Measurements from ENCODE around the gene CA14. TPM values are rescaled to one million over a fixed set of nuclear protein-coding genes. Genes with fewer than 3 reads are reported as not detected.

CA14 gene
- total RNA-seq, 1 experiment from 2014 or later = 35.3 TPM

DNA sequence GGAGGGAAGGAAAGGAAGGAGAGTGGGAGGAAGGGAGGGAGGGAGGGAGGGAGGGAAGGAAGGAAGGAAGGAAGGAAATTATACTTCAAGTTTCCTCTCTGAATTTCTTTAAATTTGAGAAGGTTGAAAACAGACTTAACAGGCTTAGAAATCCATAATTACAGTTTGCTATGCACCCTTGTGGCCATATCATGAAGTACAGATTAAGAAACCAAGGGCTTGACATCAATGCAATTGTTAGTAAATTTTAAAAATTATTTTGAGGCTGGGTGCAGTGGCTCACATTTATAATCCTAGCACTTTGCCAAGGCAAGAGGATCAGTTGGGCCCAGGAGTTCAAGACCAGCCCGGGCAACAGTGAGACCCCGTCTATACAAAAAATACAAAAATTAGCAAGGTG lies 36.0 kb upstream of the CA14 start:
- CTCF ChIA-PET = no interaction called here
- Mint-ChIP-seq H3K27me3 (ENCODE audit: low read depth) (no peaks in the 10 kb centered on the region), H3K36me3 (peaks cover 47% of the 10 kb centered on the region), H3K27ac (no peak overlapping the region), H3K4me1 (no peaks in the 10 kb centered on the region), H3K4me3 (no peak overlapping the region), H3K9me3 (no peaks in the 10 kb centered on the region)
- TF ChIP-seq, protein P1, sequence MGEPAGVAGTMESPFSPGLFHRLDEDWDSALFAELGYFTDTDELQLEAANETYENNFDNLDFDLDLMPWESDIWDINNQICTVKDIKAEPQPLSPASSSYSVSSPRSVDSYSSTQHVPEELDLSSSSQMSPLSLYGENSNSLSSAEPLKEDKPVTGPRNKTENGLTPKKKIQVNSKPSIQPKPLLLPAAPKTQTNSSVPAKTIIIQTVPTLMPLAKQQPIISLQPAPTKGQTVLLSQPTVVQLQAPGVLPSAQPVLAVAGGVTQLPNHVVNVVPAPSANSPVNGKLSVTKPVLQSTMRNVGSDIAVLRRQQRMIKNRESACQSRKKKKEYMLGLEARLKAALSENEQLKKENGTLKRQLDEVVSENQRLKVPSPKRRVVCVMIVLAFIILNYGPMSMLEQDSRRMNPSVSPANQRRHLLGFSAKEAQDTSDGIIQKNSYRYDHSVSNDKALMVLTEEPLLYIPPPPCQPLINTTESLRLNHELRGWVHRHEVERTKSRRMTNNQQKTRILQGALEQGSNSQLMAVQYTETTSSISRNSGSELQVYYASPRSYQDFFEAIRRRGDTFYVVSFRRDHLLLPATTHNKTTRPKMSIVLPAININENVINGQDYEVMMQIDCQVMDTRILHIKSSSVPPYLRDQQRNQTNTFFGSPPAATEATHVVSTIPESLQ (CRISPR knock-in tag; IDR thresholded peaks at IDR 0.05) = no peak
- TF ChIP-seq FOXJ3 (CRISPR knock-in tag; IDR thresholded peaks at IDR 0.05; ENCODE audit: borderline replicate concordance) = no peak
- TF ChIP-seq, protein P2, sequence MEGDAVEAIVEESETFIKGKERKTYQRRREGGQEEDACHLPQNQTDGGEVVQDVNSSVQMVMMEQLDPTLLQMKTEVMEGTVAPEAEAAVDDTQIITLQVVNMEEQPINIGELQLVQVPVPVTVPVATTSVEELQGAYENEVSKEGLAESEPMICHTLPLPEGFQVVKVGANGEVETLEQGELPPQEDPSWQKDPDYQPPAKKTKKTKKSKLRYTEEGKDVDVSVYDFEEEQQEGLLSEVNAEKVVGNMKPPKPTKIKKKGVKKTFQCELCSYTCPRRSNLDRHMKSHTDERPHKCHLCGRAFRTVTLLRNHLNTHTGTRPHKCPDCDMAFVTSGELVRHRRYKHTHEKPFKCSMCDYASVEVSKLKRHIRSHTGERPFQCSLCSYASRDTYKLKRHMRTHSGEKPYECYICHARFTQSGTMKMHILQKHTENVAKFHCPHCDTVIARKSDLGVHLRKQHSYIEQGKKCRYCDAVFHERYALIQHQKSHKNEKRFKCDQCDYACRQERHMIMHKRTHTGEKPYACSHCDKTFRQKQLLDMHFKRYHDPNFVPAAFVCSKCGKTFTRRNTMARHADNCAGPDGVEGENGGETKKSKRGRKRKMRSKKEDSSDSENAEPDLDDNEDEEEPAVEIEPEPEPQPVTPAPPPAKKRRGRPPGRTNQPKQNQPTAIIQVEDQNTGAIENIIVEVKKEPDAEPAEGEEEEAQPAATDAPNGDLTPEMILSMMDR (IDR thresholded peaks at IDR 0.05) = peak; percentile 19; the same call in 1 of the 2 replicates
- TF ChIP-seq ATF1 (CRISPR knock-in tag; IDR thresholded peaks at IDR 0.05) = no peak
- TF ChIP-seq, protein P3, sequence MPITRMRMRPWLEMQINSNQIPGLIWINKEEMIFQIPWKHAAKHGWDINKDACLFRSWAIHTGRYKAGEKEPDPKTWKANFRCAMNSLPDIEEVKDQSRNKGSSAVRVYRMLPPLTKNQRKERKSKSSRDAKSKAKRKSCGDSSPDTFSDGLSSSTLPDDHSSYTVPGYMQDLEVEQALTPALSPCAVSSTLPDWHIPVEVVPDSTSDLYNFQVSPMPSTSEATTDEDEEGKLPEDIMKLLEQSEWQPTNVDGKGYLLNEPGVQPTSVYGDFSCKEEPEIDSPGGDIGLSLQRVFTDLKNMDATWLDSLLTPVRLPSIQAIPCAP (CRISPR knock-in tag; IDR thresholded peaks at IDR 0.05) = no peak
- TF ChIP-seq, protein P4, sequence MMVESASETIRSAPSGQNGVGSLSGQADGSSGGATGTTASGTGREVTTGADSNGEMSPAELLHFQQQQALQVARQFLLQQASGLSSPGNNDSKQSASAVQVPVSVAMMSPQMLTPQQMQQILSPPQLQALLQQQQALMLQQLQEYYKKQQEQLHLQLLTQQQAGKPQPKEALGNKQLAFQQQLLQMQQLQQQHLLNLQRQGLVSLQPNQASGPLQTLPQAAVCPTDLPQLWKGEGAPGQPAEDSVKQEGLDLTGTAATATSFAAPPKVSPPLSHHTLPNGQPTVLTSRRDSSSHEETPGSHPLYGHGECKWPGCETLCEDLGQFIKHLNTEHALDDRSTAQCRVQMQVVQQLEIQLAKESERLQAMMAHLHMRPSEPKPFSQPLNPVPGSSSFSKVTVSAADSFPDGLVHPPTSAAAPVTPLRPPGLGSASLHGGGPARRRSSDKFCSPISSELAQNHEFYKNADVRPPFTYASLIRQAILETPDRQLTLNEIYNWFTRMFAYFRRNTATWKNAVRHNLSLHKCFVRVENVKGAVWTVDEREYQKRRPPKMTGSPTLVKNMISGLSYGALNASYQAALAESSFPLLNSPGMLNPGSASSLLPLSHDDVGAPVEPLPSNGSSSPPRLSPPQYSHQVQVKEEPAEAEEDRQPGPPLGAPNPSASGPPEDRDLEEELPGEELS (CRISPR knock-in tag; IDR thresholded peaks at IDR 0.05) = no peak
- no peak for TF ChIP-seq RORB (CRISPR knock-in tag; IDR thresholded peaks at IDR 0.05)
- ATAC-seq (no peak), DNase-seq (ENCODE audit: low spot score) (no peak)
- POLR2A ChIA-PET = interaction anchor here (0.6 kb wide), 1 partner anchor 116 kb away, joined by 4 read pairs; no protein-coding TSS in a partner anchor

DNA sequence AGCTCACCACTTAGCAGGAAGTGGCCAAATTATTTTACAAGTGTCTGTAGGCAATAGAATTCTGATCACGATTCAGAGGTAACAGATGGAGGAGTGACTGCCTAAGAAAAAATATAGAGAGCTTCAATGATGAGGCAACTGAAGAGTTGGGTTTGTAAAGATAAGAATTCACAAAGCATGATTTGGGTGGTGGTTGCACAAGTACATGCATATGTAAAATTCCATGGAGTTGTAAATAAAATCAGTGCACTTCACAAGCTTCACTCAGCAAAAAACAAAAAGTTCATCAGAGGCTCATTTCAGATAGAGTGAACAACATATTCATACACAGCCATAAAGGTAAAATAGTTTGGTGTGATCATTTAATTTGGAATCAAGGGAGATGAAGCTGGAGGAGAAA lies 32.6 kb upstream of the CA14 start:
- DNase-seq (ENCODE audit: low spot score) (no peak), ATAC-seq (no peak)
- Mint-ChIP-seq H3K9me3 (no peaks in the 10 kb centered on the region), H3K36me3 (peaks cover 61% of the 10 kb centered on the region), H3K27ac (no peak overlapping the region), H3K4me1 (no peaks in the 10 kb centered on the region), H3K27me3 (ENCODE audit: low read depth) (no peaks in the 10 kb centered on the region), H3K4me3 (no peak overlapping the region)
- TF ChIP-seq SMAD3 (CRISPR knock-in tag; IDR thresholded peaks at IDR 0.05; ENCODE audit: borderline replicate concordance) (no peak), NR3C1 (CRISPR knock-in tag; conservative IDR thresholded peaks at IDR 0.05; ENCODE audit: low read depth) (no peak)
- ChIA-PET CTCF (interaction anchor here (0.8 kb wide), 1 partner anchor 38 kb away, joined by 4 read pairs; no protein-coding TSS in a partner anchor), POLR2A (interaction anchor here (0.6 kb wide), 1 partner anchor 192 kb away, joined by 4 read pairs; no protein-coding TSS in a partner anchor)

DNA sequence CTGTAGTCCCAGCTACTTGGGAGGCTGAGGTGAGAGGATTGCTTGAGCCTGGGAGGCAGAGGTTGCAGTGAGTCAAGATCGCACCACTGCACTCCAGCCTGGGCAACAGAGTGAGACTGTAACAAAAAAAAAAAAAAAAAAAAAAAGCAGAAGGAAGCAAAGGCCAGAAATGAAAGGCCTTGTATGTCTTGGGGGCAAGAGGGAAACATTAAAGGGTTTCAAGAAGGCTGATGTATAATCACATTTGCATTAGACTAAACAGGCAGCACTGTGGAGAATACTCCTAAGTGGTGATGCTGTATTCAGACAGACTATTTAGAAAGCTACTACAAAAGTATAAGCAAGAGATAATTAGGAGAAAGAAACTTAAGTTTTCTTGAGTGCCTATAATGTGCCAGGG lies 32.0 kb upstream of the CA14 start:
- POLR2A ChIA-PET = interaction anchor here (0.6 to 0.7 kb wide), 2 partner anchors 61 to 191 kb away, joined by 4 to 6 read pairs; no protein-coding TSS in a partner anchor
- H3K36me3 Mint-ChIP-seq = peaks cover 61% of the 10 kb centered on the region

More for the DNA sequence above, 32.0 kb upstream of the CA14 start:
- DNase-seq (ENCODE audit: low spot score) = no peak
- Mint-ChIP-seq H3K27ac (no peak overlapping the region), H3K4me1 (no peaks in the 10 kb centered on the region), H3K27me3 (ENCODE audit: low read depth) (no peaks in the 10 kb centered on the region), H3K9me3 (no peaks in the 10 kb centered on the region), H3K4me3 (no peak overlapping the region)
- TF ChIP-seq, protein P5, sequence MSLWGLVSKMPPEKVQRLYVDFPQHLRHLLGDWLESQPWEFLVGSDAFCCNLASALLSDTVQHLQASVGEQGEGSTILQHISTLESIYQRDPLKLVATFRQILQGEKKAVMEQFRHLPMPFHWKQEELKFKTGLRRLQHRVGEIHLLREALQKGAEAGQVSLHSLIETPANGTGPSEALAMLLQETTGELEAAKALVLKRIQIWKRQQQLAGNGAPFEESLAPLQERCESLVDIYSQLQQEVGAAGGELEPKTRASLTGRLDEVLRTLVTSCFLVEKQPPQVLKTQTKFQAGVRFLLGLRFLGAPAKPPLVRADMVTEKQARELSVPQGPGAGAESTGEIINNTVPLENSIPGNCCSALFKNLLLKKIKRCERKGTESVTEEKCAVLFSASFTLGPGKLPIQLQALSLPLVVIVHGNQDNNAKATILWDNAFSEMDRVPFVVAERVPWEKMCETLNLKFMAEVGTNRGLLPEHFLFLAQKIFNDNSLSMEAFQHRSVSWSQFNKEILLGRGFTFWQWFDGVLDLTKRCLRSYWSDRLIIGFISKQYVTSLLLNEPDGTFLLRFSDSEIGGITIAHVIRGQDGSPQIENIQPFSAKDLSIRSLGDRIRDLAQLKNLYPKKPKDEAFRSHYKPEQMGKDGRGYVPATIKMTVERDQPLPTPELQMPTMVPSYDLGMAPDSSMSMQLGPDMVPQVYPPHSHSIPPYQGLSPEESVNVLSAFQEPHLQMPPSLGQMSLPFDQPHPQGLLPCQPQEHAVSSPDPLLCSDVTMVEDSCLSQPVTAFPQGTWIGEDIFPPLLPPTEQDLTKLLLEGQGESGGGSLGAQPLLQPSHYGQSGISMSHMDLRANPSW (CRISPR knock-in tag; conservative IDR thresholded peaks at IDR 0.05; ENCODE audit: low read depth) = no peak
- TF ChIP-seq, protein P6, sequence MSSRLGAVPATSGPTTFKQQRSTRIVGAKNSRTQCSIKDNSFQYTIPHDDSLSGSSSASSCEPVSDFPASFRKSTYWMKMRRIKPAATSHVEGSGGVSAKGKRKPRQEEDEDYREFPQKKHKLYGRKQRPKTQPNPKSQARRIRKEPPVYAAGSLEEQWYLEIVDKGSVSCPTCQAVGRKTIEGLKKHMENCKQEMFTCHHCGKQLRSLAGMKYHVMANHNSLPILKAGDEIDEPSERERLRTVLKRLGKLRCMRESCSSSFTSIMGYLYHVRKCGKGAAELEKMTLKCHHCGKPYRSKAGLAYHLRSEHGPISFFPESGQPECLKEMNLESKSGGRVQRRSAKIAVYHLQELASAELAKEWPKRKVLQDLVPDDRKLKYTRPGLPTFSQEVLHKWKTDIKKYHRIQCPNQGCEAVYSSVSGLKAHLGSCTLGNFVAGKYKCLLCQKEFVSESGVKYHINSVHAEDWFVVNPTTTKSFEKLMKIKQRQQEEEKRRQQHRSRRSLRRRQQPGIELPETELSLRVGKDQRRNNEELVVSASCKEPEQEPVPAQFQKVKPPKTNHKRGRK (CRISPR knock-in tag; IDR thresholded peaks at IDR 0.05; ENCODE audit: borderline replicate concordance) = no peak
- no peak for TF ChIP-seq OVOL2 (CRISPR knock-in tag; IDR thresholded peaks at IDR 0.05; ENCODE audit: borderline replicate concordance)
- TF ChIP-seq, protein P1 (CRISPR knock-in tag; IDR thresholded peaks at IDR 0.05) = no peak
- TF ChIP-seq GABPB1 (CRISPR knock-in tag; IDR thresholded peaks at IDR 0.05) = no peak
- TF ChIP-seq PRRX2 (CRISPR knock-in tag; IDR thresholded peaks at IDR 0.05) = no peak
- TF ChIP-seq NFE2L1 (CRISPR knock-in tag; IDR thresholded peaks at IDR 0.05) = no peak
- TF ChIP-seq ZNF121 (CRISPR knock-in tag; IDR thresholded peaks at IDR 0.05) = no peak
- no peak for TF ChIP-seq SOX15 (CRISPR knock-in tag; IDR thresholded peaks at IDR 0.05)
- CTCF ChIA-PET = interaction anchor here (0.8 kb wide), 1 partner anchor 39 kb away, joined by 4 read pairs; no protein-coding TSS in a partner anchor
- ATAC-seq = no peak

All from WTC11 (cell line).